SH-SY5Y (cell line): ENCODE results near the gene QDPR.

Source experiments
- GATA2 ChIP-seq: IDR thresholded peaks from 2 replicates; pipeline ENCODE4 v1.6.1; 2011; ENCODE audit warnings: mild to moderate bottlenecking, low read depth, low read length
- GATA3 ChIP-seq: IDR thresholded peaks from 2 replicates; pipeline ENCODE4 v1.6.1; 2011; ENCODE audit warnings: low read depth, mild to moderate bottlenecking, low read length, moderate library complexity

DNA sequence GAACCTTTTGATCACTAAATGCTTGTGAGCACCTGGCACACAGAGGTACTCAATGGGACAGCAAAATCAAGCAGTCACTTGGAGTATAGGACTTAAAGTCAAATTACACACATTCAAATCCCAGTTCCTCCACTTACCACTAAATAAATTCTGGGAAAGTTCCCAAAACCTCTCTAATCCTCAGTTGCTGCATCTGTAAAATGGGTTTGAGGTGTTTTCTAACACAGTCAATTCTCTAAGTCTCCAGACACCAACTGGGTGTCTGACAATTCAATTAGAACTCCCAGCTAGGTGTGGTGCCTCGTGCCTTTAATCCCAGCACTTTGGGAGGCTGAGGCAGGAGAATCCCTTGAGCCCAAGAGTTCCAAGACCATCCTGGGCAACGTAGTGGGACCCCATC lies 19.0 kb downstream of the QDPR start:
- TF ChIP-seq GATA3 (no peak), GATA2 (no peak)
